HG02870 (cell line): ENCODE measurements around the gene SHROOM3.

ENCODE experiments used
- ATAC-seq: cut with Tn5 transposase; IDR thresholded peaks from one replicate; pipeline ENCODE4 v1.9.1; 2021; ENCODE audit warnings: mild to moderate bottlenecking, moderate library complexity; ENCODE audit not compliant: unreplicated experiment

The SHROOM3 gene

GRCh38 chr4:76589402-76589801 is 154.4 kb downstream of the SHROOM3 start:
- no peak for ATAC-seq

- ATAC-seq: no peak
Measured at GRCh38 chr4:76589872-76590797, 155.1 kb downstream of the SHROOM3 start.

- no peak for ATAC-seq
Measured at GRCh38 chr4:76590798-76591281, 155.8 kb downstream of the SHROOM3 start.

GRCh38 chr4:76591992-76592391 is 157.0 kb downstream of the SHROOM3 start:
- ATAC-seq: no peak

- no peak for ATAC-seq
Measured at GRCh38 chr4:76592460-76592859, 157.4 kb downstream of the SHROOM3 start.

- no peak for ATAC-seq
Measured at GRCh38 chr4:76594173-76594572, 159.1 kb downstream of the SHROOM3 start.

GRCh38 chr4:76595435-76595834 is 160.4 kb downstream of the SHROOM3 start:
- no peak for ATAC-seq

GRCh38 chr4:76596713-76597112 is 161.7 kb downstream of the SHROOM3 start:
- no peak for ATAC-seq

- no peak for ATAC-seq
Measured at GRCh38 chr4:76597423-76597979, 162.5 kb downstream of the SHROOM3 start.

GRCh38 chr4:76600447-76600846 is 165.4 kb downstream of the SHROOM3 start:
- no peak for ATAC-seq

GRCh38 chr4:76601791-76602190 is 166.8 kb downstream of the SHROOM3 start:
- ATAC-seq: no peak

GRCh38 chr4:76605099-76605563 is 170.1 kb downstream of the SHROOM3 start:
- no peak for ATAC-seq

- ATAC-seq: no peak
Measured at GRCh38 chr4:76606645-76607265, 171.7 kb downstream of the SHROOM3 start.

GRCh38 chr4:76607266-76607799 is 172.3 kb downstream of the SHROOM3 start:
- ATAC-seq: peak; percentile 90

GRCh38 chr4:76607846-76608245 is 172.8 kb downstream of the SHROOM3 start:
- peak; percentile 11 for ATAC-seq

GRCh38 chr4:76608549-76608948 is 173.5 kb downstream of the SHROOM3 start:
- peak; percentile 34 for ATAC-seq

GRCh38 chr4:76610751-76611547 is 175.9 kb downstream of the SHROOM3 start:
- no peak for ATAC-seq

- ATAC-seq: no peak
Measured at GRCh38 chr4:76611616-76612207, 176.7 kb downstream of the SHROOM3 start.

- no peak for ATAC-seq
Measured at GRCh38 chr4:76614589-76614988, 179.6 kb downstream of the SHROOM3 start.

GRCh38 chr4:76615999-76616398 is 181.0 kb downstream of the SHROOM3 start:
- no peak for ATAC-seq
